Heart right ventricle (tissue), 16 donors: ENCODE measurements around the gene FUBP3. TPM values are rescaled to one million over a fixed set of nuclear protein-coding genes. Genes with fewer than 3 reads are reported as not detected.

ENCODE experiments used
- ATAC-seq, 8 donors: fragments of 200-7000 bp; cut with Tn5 transposase; one replicate each; pipeline ENCODE4 v1.9.1; 2020; ENCODE audit warnings: mild to moderate bottlenecking in 8 of 8, moderate library complexity in 8 of 8, moderate number of reproducible peaks in 1 of 8
- DNase-seq, 2 donors: peaks; one replicate each; pipeline ENCODE4 v3.0.0-alpha.2; 2020
- H3K27ac ChIP-seq, 10 donors: fragments of 200-600 bp; sonication (generic) in 2 of 10; one replicate each; pipeline versions ENCODE4 v1.5.0 to v1.8.0; 2020 to 2022; ENCODE audit warnings: mild to moderate bottlenecking in 3 of 10
- H3K27me3 ChIP-seq, 7 donors: fragments of 200-600 bp; one replicate each; pipeline ENCODE4 v1.8.0; 2021 to 2022; ENCODE audit warnings: mild to moderate bottlenecking in 2 of 7
- H3K36me3 ChIP-seq, 9 donors: fragments of 200-600 bp; sonication (generic) in 1 of 9; one replicate each; pipeline versions ENCODE4 v1.5.0 to v1.8.0; 2020 to 2022; ENCODE audit warnings: mild to moderate bottlenecking in 2 of 9
- H3K4me1 ChIP-seq, 9 donors: fragments of 200-600 bp; sonication (generic) in 1 of 9; one replicate each; pipeline versions ENCODE4 v1.5.0 to v1.8.0; 2020 to 2022; ENCODE audit warnings: mild to moderate bottlenecking in 4 of 9
- H3K4me3 ChIP-seq, 10 donors: fragments of 200-600 bp; sonication (generic) in 2 of 10; one replicate each; pipeline versions ENCODE4 v1.5.0 to v1.8.0; 2020 to 2022; ENCODE audit warnings: mild to moderate bottlenecking in 7 of 10, moderate library complexity in 2 of 10
- H3K9me3 ChIP-seq, 11 donors: fragments of 200-600 bp in 10 of 11; sonication (generic) in 2 of 11; one replicate each; pipeline versions ENCODE4 v1.5.0 to v1.8.0; 2013 to 2022; ENCODE audit warnings: mild to moderate bottlenecking in 2 of 11, control low read depth in 1 of 11, moderate library complexity in 1 of 11
- WGBS, 2 donors: extraction: QIAGEN DNeasy Blood & Tissue Kit; methylation state at CpG; one replicate each; pipeline ENCODE4 v1.1.7; 2013; ENCODE audit warnings: inconsistent platforms in 1 of 2; 5-methylcytosine and 5-hydroxymethylcytosine counted together
- intact Hi-C, 10 donors: fragments of 100-400 bp; cut with DNase I; formaldehyde crosslinking; loops; one replicate each; pipeline versions ENCODE4 v1.11.1 to v1.14.2; 2022
- polyA plus RNA-seq, 2 donors: library from polyadenylated mRNA; stranded (reverse); fragments of 200-250 nt; gene quantifications; one replicate each; pipeline ENCODE4 v1.2.3, GENCODE V29; 2013
- total RNA-seq, 10 donors: library from RNA; stranded (reverse); fragmentation: NEBNext Ultra II Directional in 3 of 10; extraction: Animal tissue kit (Norgen Biotek cat#: 25700) in 3 of 10; gene quantifications; one replicate each; pipeline versions ENCODE4 v1.2.1 to v1.2.4, GENCODE V29; 2021 to 2023
- TF ChIP-seq, protein P1 (sequence below), 9 donors: fragments of 200-600 bp; sonication (generic) in 2 of 9; IDR thresholded peaks; one replicate each; pipeline versions ENCODE4 v1.5.0 to v1.8.0; 2021 to 2022; ENCODE audit warnings: antibody characterized with exemption in 9 of 9, mild to moderate bottlenecking in 5 of 9, moderate library complexity in 1 of 9
- donor health status: Arrhythmogenic right ventricular cardiomyopathy.
- donor health status: ischemic (EF 13 %, LVEDD 7.1; RV severe dilation, severe dysfunction).
- donor health status: healthy with polysubstance abuse.
- donor health status: DM: no; HTN: yes; CAD: no.
- donor health status: DM: no; HTN: no; CAD: no.
- donor health status: ischemic (EF 25% LVEDD 6.9; RV normal size, moderate dysfunction).
- donor health status: ischemic (EF 25% LVEDD 5.7; RV mildly dilated, moderate dysfunction).
- donor health status: healthy.
- donor health status: DM: yes; HTN: yes; CAD: no.
- donor health status: Ischemic cardiomyopathy.
- donor health status: ischemic (EF 35%, LVEDD 5.7; RV mildly dilated, moderate dysfunction).
- donor health status: nonischemic (EF 11% LVEDD 7.7; RV severe dilation, severe dysfunction).
- donor health status: DM: yes; HTN: yes; CAD: no.
- donor health status: PGD.
- donor health status: ischemic (EF 29% LVEDD 5.4; RV normal size, mild dysfunction).
- donor health status: nonischemic (EF 23%, LVEDD 6.1; RV moderate dilation, normal function).

The FUBP3 gene
- total and polyA plus RNA-seq, 12 donors, result 16.8 to 40.3 (median 26.9) TPM

DNA sequence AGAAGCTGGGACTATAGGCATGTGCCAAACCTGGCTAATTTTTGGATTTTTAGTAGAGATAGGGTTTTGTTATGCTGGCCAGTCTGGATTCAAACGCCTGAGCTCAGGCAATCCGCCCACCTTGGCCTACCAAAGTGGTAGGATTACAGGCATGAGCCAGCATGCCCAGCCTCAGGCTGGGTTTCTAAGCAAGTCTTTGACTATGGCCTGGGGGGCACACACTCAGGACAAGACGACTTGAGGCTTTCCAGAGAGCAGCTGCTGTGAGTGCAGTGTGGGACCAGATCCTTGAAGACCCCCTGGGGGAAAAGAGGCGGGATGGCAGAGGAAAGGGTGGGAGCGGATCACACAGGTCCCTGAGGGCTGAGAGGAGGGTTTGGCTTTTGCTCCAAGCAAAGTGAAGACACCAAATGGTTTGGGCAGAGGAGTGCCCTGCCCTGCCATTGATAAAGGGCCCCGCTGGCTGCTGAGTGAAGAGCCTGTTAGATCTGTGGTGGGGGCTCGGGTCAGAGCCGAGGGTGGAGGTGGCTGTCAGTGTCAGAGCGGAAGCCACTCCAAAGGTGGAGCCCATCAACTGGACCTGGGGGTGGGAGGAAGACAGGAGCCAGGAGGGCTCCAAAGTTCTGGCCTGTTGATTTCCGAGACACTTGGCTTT lies 46.8 kb upstream of the FUBP3 start:
- Histone ChIP-seq H3K9me3 (no peaks in the 10 kb centered on the region), H3K27me3 (peaks cover 0 to 38% (median 31%) of the 10 kb centered on the region in 7 donors), H3K27ac (no peak overlapping the region), H3K36me3 (no peaks in the 10 kb centered on the region), H3K4me3 (no peak overlapping the region), H3K4me1 (peaks cover 0 to 21% (median 6%) of the 10 kb centered on the region in 9 donors)
- TF ChIP-seq, protein P1, sequence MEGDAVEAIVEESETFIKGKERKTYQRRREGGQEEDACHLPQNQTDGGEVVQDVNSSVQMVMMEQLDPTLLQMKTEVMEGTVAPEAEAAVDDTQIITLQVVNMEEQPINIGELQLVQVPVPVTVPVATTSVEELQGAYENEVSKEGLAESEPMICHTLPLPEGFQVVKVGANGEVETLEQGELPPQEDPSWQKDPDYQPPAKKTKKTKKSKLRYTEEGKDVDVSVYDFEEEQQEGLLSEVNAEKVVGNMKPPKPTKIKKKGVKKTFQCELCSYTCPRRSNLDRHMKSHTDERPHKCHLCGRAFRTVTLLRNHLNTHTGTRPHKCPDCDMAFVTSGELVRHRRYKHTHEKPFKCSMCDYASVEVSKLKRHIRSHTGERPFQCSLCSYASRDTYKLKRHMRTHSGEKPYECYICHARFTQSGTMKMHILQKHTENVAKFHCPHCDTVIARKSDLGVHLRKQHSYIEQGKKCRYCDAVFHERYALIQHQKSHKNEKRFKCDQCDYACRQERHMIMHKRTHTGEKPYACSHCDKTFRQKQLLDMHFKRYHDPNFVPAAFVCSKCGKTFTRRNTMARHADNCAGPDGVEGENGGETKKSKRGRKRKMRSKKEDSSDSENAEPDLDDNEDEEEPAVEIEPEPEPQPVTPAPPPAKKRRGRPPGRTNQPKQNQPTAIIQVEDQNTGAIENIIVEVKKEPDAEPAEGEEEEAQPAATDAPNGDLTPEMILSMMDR (IDR thresholded peaks at IDR 0.05), result no peak
- intact Hi-C loops, result no loop called here
- WGBS, 2 donors, result 77 to 80% methylated on average over 10 of the region's 10 CpGs
- DNase-seq (no peak), ATAC-seq (no peak)

DNA sequence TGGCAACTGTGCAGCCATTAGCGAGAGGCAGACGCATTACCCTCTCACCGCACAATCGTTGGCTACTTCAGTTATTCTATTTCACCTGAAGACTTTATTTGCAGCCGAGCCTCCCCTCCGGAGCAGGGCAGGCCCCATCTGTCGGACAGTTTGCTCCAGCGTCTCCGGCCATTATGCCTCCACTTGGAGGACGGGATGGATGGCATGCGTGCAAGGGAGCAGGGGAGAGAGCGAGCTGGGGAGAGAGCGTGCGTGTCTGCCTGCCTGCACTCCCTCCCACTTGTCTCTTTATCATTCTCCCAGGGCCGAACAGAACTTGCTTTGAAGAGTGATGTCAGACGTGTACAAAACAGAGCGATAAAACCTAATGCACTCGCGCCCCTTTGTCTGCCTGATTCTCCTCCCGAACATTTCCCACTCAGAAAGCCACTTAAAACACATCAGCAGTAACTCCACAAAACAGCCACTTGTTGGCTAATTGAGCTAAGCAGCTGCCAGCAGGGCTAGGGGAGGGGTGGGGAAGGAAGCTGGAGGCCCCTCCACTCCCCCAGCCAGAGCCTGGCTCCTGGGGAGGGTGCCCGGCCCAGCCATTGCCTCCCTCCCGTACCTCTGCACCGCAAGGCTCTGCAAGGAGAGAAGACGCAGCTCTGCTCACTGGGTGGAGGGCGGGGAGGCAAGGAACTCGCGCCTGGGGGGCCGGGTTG lies 43.4 kb upstream of the FUBP3 start:
- intact Hi-C loops, result loop anchor here in 1 of 10 donors (5.0 kb wide), 1 partner anchor 41 kb away; the partner anchor contains the start of gene FUBP3
- peak overlapping the region in 3 of 10 donors; percentile 10 to 15 (median 13) for H3K27ac ChIP-seq
- TF ChIP-seq, protein P1 (IDR thresholded peaks at IDR 0.05), result no peak
- peaks cover 0 to 19% (median 7%) of the 10 kb centered on the region in 9 donors for H3K4me1 ChIP-seq
- H3K27me3 ChIP-seq, result peaks cover 0 to 70% (median 60%) of the 10 kb centered on the region in 7 donors
- ATAC-seq (peak in 7 of 8 donors; percentile 41 to 85 (median 68)), DNase-seq (peak in 1 of 2 donors; percentile 29)
- 7 to 8% methylated on average over 28 of the region's 28 CpGs for WGBS, 2 donors
- peak overlapping the region in 8 of 10 donors; percentile 11 to 38 (median 35) for H3K4me3 ChIP-seq
- no peaks in the 10 kb centered on the region for H3K36me3 ChIP-seq
- H3K9me3 ChIP-seq, result no peaks in the 10 kb centered on the region

DNA sequence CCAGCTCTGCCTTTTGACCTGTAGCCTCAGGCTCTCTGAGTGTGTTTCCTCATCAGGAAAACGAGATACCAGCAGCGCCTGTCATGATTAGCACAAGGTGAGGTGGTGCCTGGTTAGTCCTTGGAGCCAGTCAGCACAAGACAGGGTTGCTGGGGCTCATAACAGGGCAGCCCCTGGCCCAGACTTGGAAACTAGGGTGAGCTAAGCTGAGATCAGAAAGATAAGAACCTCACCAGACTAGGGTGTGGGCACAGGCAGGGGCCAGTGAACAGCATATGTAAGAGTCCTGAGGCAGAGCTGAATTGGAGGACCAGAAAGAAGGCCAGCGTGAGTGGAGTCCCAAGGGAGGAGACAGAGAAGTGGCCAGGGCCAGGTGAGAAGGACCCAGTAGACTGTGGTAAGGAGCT lies 42.7 kb upstream of the FUBP3 start:
- WGBS, 2 donors, result 41 to 43% methylated on average over 3 of the region's 3 CpGs
- Histone ChIP-seq H3K4me1 (peaks cover 0 to 18% (median 7%) of the 10 kb centered on the region in 9 donors), H3K36me3 (no peaks in the 10 kb centered on the region), H3K27ac (no peak overlapping the region), H3K4me3 (no peak overlapping the region), H3K27me3 (peaks cover 0 to 77% (median 66%) of the 10 kb centered on the region in 7 donors), H3K9me3 (no peaks in the 10 kb centered on the region)
- DNase-seq (no peak), ATAC-seq (no peak)
- intact Hi-C loops, result loop anchor here in 1 of 10 donors (5.0 kb wide), 1 partner anchor 41 kb away; the partner anchor contains the start of gene FUBP3
- TF ChIP-seq, protein P1 (IDR thresholded peaks at IDR 0.05), result no peak

DNA sequence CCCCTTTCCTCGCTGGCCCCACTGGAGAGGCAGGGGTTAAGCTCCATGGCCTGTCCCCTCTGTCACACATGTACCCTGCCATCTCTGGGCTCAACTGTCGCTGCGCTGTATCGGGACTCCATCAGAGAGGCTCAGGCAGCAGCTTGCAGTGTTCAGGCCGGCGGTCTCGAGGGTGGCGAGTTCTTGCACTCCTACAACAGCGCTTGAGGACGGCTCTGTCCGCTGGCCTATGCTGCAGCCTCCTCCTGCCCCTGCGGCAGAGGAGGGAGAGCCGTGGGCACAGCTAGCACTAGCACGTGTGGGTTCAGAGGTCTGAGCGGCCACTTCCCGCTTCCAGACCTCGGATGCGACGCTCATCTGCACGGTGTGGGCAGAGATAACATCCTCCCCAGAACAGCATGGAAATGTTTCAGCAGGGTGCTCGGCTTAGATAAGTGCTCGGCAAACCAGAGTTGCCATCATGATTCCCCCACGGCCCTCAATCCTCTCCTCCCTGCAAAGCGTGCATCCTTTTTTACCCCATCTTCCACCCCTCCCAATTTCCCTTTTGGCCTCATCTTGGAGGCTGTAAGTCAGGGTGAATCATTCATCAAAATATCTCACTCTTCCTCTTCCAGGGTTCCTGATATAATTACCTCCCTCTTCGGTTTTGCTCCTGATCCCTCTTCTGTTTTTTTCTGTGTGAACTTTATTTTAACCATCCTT lies 41.9 kb upstream of the FUBP3 start:
- no peaks in the 10 kb centered on the region for H3K9me3 ChIP-seq
- DNase-seq (no peak), ATAC-seq (peak in 3 of 8 donors; percentile 7 to 15 (median 13))
- H3K36me3 ChIP-seq, result no peaks in the 10 kb centered on the region
- H3K4me3 ChIP-seq, result no peak overlapping the region
- TF ChIP-seq, protein P1 (IDR thresholded peaks at IDR 0.05), result no peak
- 20 to 23% methylated on average over 25 of the region's 25 CpGs for WGBS, 2 donors
- H3K27me3 ChIP-seq, result peaks cover 0 to 85% (median 72%) of the 10 kb centered on the region in 7 donors
- H3K4me1 ChIP-seq, result peaks cover 0 to 18% (median 7%) of the 10 kb centered on the region in 9 donors
- intact Hi-C loops, result loop anchor here in 1 of 10 donors (5.0 kb wide), 1 partner anchor 40 kb away; the partner anchor contains the start of gene FUBP3
- H3K27ac ChIP-seq, result no peak overlapping the region
